CD4-positive, alpha-beta T cell treated with Interleukin-6 at 100 ng/mL for 8 hours (primary cell): ENCODE results near the gene LOXL1.

Experiments
- DNase-seq: peaks from one replicate; pipeline ENCODE4 v3.0.0-alpha.2; 2020; ENCODE audit warnings: mixed read lengths, low spot score

Gene LOXL1

GRCh38 chr15:73981761-73982221, 55.5 kb downstream of the LOXL1 start:
- DNase-seq, result no peak

GRCh38 chr15:73982222-73982962, 56.1 kb downstream of the LOXL1 start:
- peak; percentile 17 for DNase-seq

GRCh38 chr15:73983211-73983727, 57.0 kb downstream of the LOXL1 start:
- DNase-seq, result no peak

GRCh38 chr15:73983773-73984172, 57.5 kb downstream of the LOXL1 start:
- no peak for DNase-seq

- DNase-seq, result no peak
These were observed 58.1 kb downstream of the LOXL1 start for GRCh38 chr15:73984208-73984979.

- no peak for DNase-seq
These were observed 59.0 kb downstream of the LOXL1 start for GRCh38 chr15:73985101-73985873.

GRCh38 chr15:73986055-73986775, 60.0 kb downstream of the LOXL1 start:
- no peak for DNase-seq

- DNase-seq, result no peak
These were observed 60.5 kb downstream of the LOXL1 start for GRCh38 chr15:73986776-73987056.

- no peak for DNase-seq
These were observed 61.0 kb downstream of the LOXL1 start for GRCh38 chr15:73987250-73987649.

GRCh38 chr15:73987681-73988444, 61.6 kb downstream of the LOXL1 start:
- no peak for DNase-seq

- DNase-seq, result no peak
These were observed 62.2 kb downstream of the LOXL1 start for GRCh38 chr15:73988445-73988969.

- DNase-seq, result no peak
These were observed 62.9 kb downstream of the LOXL1 start for GRCh38 chr15:73989001-73989798.

- DNase-seq, result no peak
These were observed 64.2 kb downstream of the LOXL1 start for GRCh38 chr15:73990250-73991005.

GRCh38 chr15:73991260-73991659, 65.0 kb downstream of the LOXL1 start:
- no peak for DNase-seq

GRCh38 chr15:73991726-73992593, 65.7 kb downstream of the LOXL1 start, which contains the start of gene STOML1:
STOML1 (minus strand) TSS chr15:73992295; CDS start chr15:73992223, 72 bp downstream.
- DNase-seq, result peak; percentile 91

GRCh38 chr15:73992594-73992898, 66.3 kb downstream of the LOXL1 start:
- DNase-seq, result no peak

- no peak for DNase-seq
These were observed 67.1 kb downstream of the LOXL1 start for GRCh38 chr15:73993211-73993994.
